ENCODE results near the gene DPP3.

Gene DPP3

GRCh38 chr11:66556086-66556485 is 75.9 kb downstream of the DPP3 start:
- no peak for DNase-seq (ENCODE audit: low read depth)

- DNase-seq (ENCODE audit: low read depth) = no peak
These were observed 77.6 kb downstream of the DPP3 start for GRCh38 chr11:66557733-66558326.
